Stomach (tissue), 9 donors: ENCODE measurements around the gene ZNF778. TPM values are rescaled to one million over a fixed set of nuclear protein-coding genes. Genes with fewer than 3 reads are reported as not detected.

Experiments used
- DNase-seq, 2 donors: peaks; one replicate each; pipeline versions ENCODE4 v3.0.0 to v3.0.0-alpha.2; 2013 to 2019
- H3K27ac ChIP-seq, 5 donors: fragments of 200-600 bp in 4 of 5; sonication (generic) in 4 of 5; one replicate each; pipeline ENCODE4 v1.5.1; 2013 to 2019; ENCODE audit warnings: mild to moderate bottlenecking in 1 of 5, moderate library complexity in 1 of 5
- H3K27me3 ChIP-seq, 3 donors: fragments of 200-600 bp; sonication (generic); one replicate each; pipeline ENCODE4 v1.5.1; 2017 to 2019; ENCODE audit warnings: mixed run types in 1 of 3
- H3K36me3 ChIP-seq, 4 donors: fragments of 200-600 bp; sonication (generic); 1 replicate in 3 of 4; 2 replicates in 1 of 4; pipeline ENCODE4 v1.5.1; 2016 to 2019
- H3K4me1 ChIP-seq, 4 donors: fragments of 200-600 bp; sonication (generic); one replicate each; pipeline ENCODE4 v1.5.1; 2016 to 2019
- H3K4me3 ChIP-seq, 4 donors: fragments of 200-600 bp; sonication (generic) in 3 of 4; one replicate each; pipeline ENCODE4 v1.5.1; 2016 to 2019; ENCODE audit warnings: mild to moderate bottlenecking in 1 of 4
- H3K9me3 ChIP-seq, 4 donors: fragments of 200-600 bp; sonication (generic); one replicate each; pipeline ENCODE4 v1.5.1; 2016 to 2019
- CTCF ChIP-seq, 7 experiments: fragments of 450-650 bp in 4 of 7; fragments of 200-600 bp in 3 of 7; sonication (generic) in 3 of 7; IDR thresholded peaks; one replicate each; pipeline ENCODE4 v1.5.1; 2016 to 2019; ENCODE audit warnings: antibody characterized with exemption in 7 of 7, control low read depth in 2 of 7, mild to moderate bottlenecking in 1 of 7
- EP300 ChIP-seq: sonication (generic); formaldehyde crosslinking; IDR thresholded peaks from one replicate; pipeline ENCODE4 v1.6.1; 2017; ENCODE audit warnings: antibody characterized with exemption
- POLR2A ChIP-seq, 4 donors: fragments of 450-650 bp; IDR thresholded peaks; one replicate each; pipeline ENCODE4 v1.6.1; 2016; ENCODE audit warnings: antibody characterized with exemption in 4 of 4, control low read depth in 2 of 4, mild to moderate bottlenecking in 1 of 4, moderate library complexity in 1 of 4
- POLR2AphosphoS5 ChIP-seq, 3 donors: sonication (generic); formaldehyde crosslinking; IDR thresholded peaks; one replicate each; pipeline ENCODE4 v1.6.1; 2016; ENCODE audit warnings: antibody characterized with exemption in 3 of 3
- WGBS, 5 donors: extraction: QIAGEN DNeasy Blood & Tissue Kit in 3 of 5; methylation state at CpG; one replicate each; pipeline versions ENCODE4 v1.1.5 to v1.1.7; 2013 to 2018; 5-methylcytosine and 5-hydroxymethylcytosine counted together
- intact Hi-C: fragments of 100-400 bp; cut with DNase I; formaldehyde crosslinking; loops from one replicate; pipeline ENCODE4 v1.15.1; 2023; ENCODE audit warnings: low total_unique reads
- polyA plus RNA-seq, 3 donors: library from polyadenylated mRNA; stranded (reverse); fragments of 200-250 nt; gene quantifications; one replicate each; pipeline ENCODE4 v1.2.3, GENCODE V29; 2013
- total RNA-seq, 5 donors: library from RNA; depleted of rRNA; stranded (reverse); fragments of >200 nt; gene quantifications; one replicate each; pipeline versions ENCODE4 v1.1.0 to v1.2.3, GENCODE V29; 2014 to 2016
- donor health status: healthy with polysubstance abuse.
- donor health status: Bipolar disorder and iron deficiency.
- donor health status: healthy.

ZNF778 gene
- total and polyA plus RNA-seq, 8 donors: 1.2 to 11.7 (median 4.5) TPM

- Histone ChIP-seq H3K4me3 (no peak overlapping the region), H3K36me3 (no peaks in the 10 kb centered on the region), H3K27me3 (peaks cover 6 to 78% (median 41%) of the 10 kb centered on the region in 3 donors), H3K27ac (no peak overlapping the region), H3K4me1 (peaks cover 13 to 30% (median 26%) of the 10 kb centered on the region in 4 donors), H3K9me3 (no peaks in the 10 kb centered on the region)
- no peak for DNase-seq
- TF ChIP-seq POLR2A (IDR thresholded peaks at IDR 0.05) (no peak), EP300 (no peak), POLR2AphosphoS5 (IDR thresholded peaks at IDR 0.05) (no peak), CTCF (IDR thresholded peaks at IDR 0.05) (no peak)
- intact Hi-C loops: no loop called here
- WGBS, 5 donors: 84 to 92% (median 87%) methylated on average over 12 to 13 of the region's 13 CpGs
Observed at GRCh38 chr16:89197033-89197632, 20.4 kb upstream of the ZNF778 start.

DNA sequence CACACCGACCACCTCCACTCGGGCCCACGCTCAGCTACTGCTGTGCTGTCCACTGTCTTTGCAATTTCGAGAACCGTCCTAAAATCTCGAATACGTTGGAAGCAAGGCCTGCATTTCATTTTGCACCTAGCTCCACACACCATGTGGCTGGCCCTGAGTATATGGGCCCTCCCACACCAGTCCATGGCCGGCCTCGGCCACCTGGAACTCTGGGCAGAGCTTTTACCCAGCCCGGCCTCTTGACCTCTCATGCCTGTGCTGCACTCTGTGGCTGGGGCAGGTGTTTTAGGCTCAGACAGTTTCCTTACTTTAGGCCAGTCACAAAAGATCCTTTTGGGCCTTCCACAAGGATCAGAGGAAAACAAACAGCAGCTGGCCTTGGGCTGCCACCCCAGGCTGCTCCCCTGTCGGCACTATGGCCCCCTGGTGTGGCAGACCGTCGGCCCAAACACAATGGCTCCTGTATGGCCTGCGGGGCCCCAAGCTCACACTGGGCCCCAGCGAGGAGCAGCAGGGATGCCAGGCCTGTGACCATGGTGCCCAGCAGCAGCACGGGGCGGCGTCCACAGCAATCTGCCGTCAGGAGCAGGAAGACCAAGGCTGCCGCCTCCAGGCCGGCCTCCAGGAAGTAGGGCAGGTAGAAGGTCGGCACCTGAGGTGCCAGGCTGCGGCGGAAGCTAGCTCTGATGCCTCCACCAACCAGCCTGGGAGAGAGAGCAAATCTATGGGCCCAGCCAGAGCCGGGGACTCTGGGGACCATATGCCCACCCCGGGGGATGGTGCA, 19.7 kb upstream of the ZNF778 start:
- peaks cover 6 to 82% (median 45%) of the 10 kb centered on the region in 3 donors for H3K27me3 ChIP-seq

DNA sequence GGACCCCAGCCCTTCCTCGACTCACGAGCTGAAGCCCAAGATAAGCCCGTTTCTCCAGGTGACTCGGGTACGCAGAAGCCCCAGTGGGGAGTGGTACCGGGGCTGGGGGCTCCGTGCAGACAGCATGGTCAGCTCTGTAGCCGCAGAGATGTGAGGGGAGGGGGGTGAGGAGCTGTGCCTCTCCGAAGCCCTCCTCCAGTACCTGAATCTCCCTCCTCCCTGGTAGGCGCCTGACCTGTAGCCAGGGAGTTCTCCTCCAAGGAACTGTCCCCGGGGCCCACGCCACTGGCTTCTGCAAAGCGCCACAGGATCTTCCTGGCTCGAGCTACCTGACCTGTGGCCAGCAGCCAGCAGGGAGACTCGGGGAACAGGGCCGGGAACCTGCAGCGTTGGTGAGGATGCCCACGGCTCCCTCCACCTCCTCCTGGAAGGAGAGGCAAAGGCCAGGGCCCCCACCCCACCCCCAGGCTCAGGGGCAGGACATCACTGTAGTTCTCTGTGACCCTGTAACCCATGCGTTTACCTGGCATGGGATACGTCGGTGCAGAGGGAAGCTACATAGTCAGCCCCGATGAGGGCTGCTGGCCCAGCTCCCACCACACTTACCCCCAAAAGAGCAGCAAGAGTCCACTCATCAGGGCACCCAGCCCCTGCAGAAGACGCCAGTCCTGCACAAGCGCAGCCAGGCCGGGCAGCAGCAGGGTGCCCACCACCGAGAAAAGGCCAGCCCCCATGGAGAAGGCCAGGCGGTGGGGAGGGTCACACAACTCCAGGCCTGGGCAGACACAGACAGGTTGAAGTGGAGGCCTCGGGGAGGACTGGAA, 18.9 kb upstream of the ZNF778 start:
- Histone ChIP-seq H3K4me1 (peaks cover 11 to 29% (median 24%) of the 10 kb centered on the region in 4 donors), H3K27ac (peak overlapping the region in 1 of 5 donors; percentile 46), H3K36me3 (no peaks in the 10 kb centered on the region), H3K9me3 (peaks cover 0 to 7% (median 3%) of the 10 kb centered on the region in 4 donors), H3K27me3 (peaks cover 6 to 90% (median 48%) of the 10 kb centered on the region in 3 donors), H3K4me3 (no peak overlapping the region)
- 81 to 87% (median 84%) methylated on average over 20 to 28 of the region's 28 CpGs for WGBS, 5 donors
- intact Hi-C loops: no loop called here
- TF ChIP-seq CTCF (IDR thresholded peaks at IDR 0.05) (no peak), EP300 (no peak), POLR2AphosphoS5 (IDR thresholded peaks at IDR 0.05) (no peak), POLR2A (IDR thresholded peaks at IDR 0.05) (no peak)
- DNase-seq: no peak

More for the DNA sequence above, 19.7 kb upstream of the ZNF778 start:
- Histone ChIP-seq H3K36me3 (no peaks in the 10 kb centered on the region), H3K4me1 (peaks cover 11 to 31% (median 26%) of the 10 kb centered on the region in 4 donors), H3K4me3 (no peak overlapping the region), H3K27ac (peak overlapping the region in 2 of 5 donors; percentile 19 to 46), H3K9me3 (peaks cover 0 to 5% (median 2%) of the 10 kb centered on the region in 4 donors)
- no peak for TF ChIP-seq POLR2A (IDR thresholded peaks at IDR 0.05)
- TF ChIP-seq EP300: no peak
- TF ChIP-seq POLR2AphosphoS5 (IDR thresholded peaks at IDR 0.05): no peak
- no peak for TF ChIP-seq CTCF (IDR thresholded peaks at IDR 0.05)
- WGBS, 5 donors: 78 to 86% (median 81%) methylated on average over 9 to 26 of the region's 26 CpGs
- intact Hi-C loops: no loop called here
- DNase-seq: peak; percentile 6 to 52
